CD4-positive, alpha-beta memory T cell (primary cell): Measurements from ENCODE around the gene PPP4R4. TPM values are rescaled to one million over a fixed set of nuclear protein-coding genes. Genes with fewer than 3 reads are reported as not detected.
"Not testable (repeated sequence)": the region's sequence is repeated elsewhere in the genome, so short reads cannot be mapped to it uniquely, and the experiment has no call there.

ENCODE experiments used
- CTCF ChIA-PET: fragments of 350-600 bp; sonication (Branson Sonifier 250); formaldehyde crosslinking; loops from one replicate; lab custom pipeline; 2021; ENCODE audit warnings: inconsistent platforms; ENCODE audit not compliant: partially characterized antibody; lab: Charles Lee
- POLR2A ChIA-PET: fragments of 350-600 bp; sonication (Branson Sonifier 250); formaldehyde crosslinking; loops from one replicate; lab custom pipeline; 2021; ENCODE audit not compliant: partially characterized antibody; lab: Charles Lee
- DNase-seq, 5 donors: peaks; one replicate each; pipeline versions ENCODE4 v3.0.0 to v3.0.0-alpha.2; 2020 to 2022; ENCODE audit warnings: mixed read lengths in 1 of 5
- H3K27ac ChIP-seq: one replicate; pipeline ENCODE4 v1.7.0; 2013; ENCODE audit warnings: low read depth, low read length
- H3K27me3 ChIP-seq: 2 replicates; pipeline ENCODE4 v1.7.0; 2013; ENCODE audit warnings: mild to moderate bottlenecking, low read length, moderate library complexity; ENCODE audit not compliant: insufficient read depth
- H3K36me3 ChIP-seq: 2 replicates; pipeline ENCODE4 v1.7.0; 2013; ENCODE audit warnings: mild to moderate bottlenecking, low read length, moderate library complexity; ENCODE audit not compliant: insufficient read depth
- H3K4me1 ChIP-seq: 2 replicates; pipeline ENCODE4 v1.7.0; 2013; ENCODE audit warnings: mild to moderate bottlenecking, low read length, moderate library complexity; ENCODE audit not compliant: insufficient read depth
- H3K4me3 ChIP-seq, 2 donors: one replicate each; pipeline ENCODE4 v1.7.0; 2013; ENCODE audit warnings: low read length in 2 of 2, mild to moderate bottlenecking in 1 of 2
- H3K9me3 ChIP-seq, 2 donors: one replicate each; pipeline ENCODE4 v1.7.0; 2013; ENCODE audit warnings: low read length in 2 of 2, control low read depth in 1 of 2; ENCODE audit not compliant: control insufficient read depth in 1 of 2
- H3K27ac Mint-ChIP-seq, 7 donors: one replicate each; pipeline ENCODE4 v1.8.0; 2020 to 2021; ENCODE audit warnings: mixed read lengths in 7 of 7, mild to moderate bottlenecking in 6 of 7, inconsistent platforms in 3 of 7, moderate library complexity in 3 of 7
- H3K27me3 Mint-ChIP-seq, 2 donors: one replicate each; pipeline ENCODE4 v1.8.0; 2020 to 2021; ENCODE audit warnings: mixed read lengths in 2 of 2
- H3K36me3 Mint-ChIP-seq, 2 donors: one replicate each; pipeline ENCODE4 v1.8.0; 2020 to 2021; ENCODE audit warnings: mixed read lengths in 2 of 2, inconsistent platforms in 1 of 2, mild to moderate bottlenecking in 1 of 2
- H3K4me1 Mint-ChIP-seq, 4 donors: one replicate each; pipeline ENCODE4 v1.8.0; 2020 to 2021; ENCODE audit warnings: mixed read lengths in 4 of 4, mild to moderate bottlenecking in 1 of 4
- H3K4me3 Mint-ChIP-seq, 8 donors: one replicate each; pipeline ENCODE4 v1.8.0; 2020 to 2021; ENCODE audit warnings: mixed read lengths in 8 of 8, mild to moderate bottlenecking in 7 of 8, moderate library complexity in 6 of 8, inconsistent platforms in 3 of 8
- H3K9me3 Mint-ChIP-seq, 8 donors: one replicate each; pipeline ENCODE4 v1.8.0; 2020 to 2021; ENCODE audit warnings: mixed read lengths in 8 of 8, mild to moderate bottlenecking in 5 of 8, inconsistent platforms in 3 of 8, moderate library complexity in 1 of 8
- intact Hi-C: fragments of 100-400 bp; cut with micrococcal nuclease; formaldehyde crosslinking; loops from one replicate; pipeline ENCODE4 v1.15.1; 2023
- polyA plus RNA-seq, 2 donors: library from polyadenylated mRNA; unstranded; fragments of 300-500 nt; fragmentation: Illumina TruSeq; gene quantifications; one replicate each; pipeline ENCODE4 v1.2.3, GENCODE V29; 2021
- total RNA-seq, 2 experiments: library from RNA; stranded (reverse); gene quantifications; one replicate each; pipeline ENCODE4 v1.2.3, GENCODE V29; 2021

The PPP4R4 gene
- total and polyA plus RNA-seq, 4 experiments from 2014 or later = 0.38 to 7.3 (median 3.8) TPM

DNA sequence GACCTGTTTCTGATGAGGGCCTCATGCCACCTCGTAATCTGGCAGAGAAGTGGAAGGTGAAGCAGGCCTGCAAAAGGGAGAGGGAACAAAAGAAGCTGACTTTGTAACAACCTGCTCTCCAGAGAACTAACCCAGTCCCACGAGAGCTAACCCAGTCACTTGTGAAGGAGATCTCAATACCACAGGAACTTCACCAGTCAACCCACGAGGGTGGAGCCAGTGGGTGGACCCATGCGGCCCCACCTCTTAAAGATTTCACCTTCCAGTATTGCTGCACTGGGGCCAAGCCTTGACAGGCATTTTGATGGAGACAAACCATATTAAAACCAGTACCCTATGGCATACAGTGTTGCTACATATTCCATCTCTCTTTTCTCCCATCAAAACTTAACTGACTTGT is 63.9 kb downstream of the PPP4R4 start:
- no peak for DNase-seq
- ChIA-PET CTCF (no interaction called here), POLR2A (no interaction called here)
- H3K4me1 ChIP-seq = no peaks in the 10 kb centered on the region
- H3K9me3 Mint-ChIP-seq = no peaks in the 10 kb centered on the region
- no peak overlapping the region for H3K27ac ChIP-seq
- no peak overlapping the region for H3K27ac Mint-ChIP-seq
- H3K4me3 Mint-ChIP-seq = no peak overlapping the region
- intact Hi-C loops = no loop called here
- no peaks in the 10 kb centered on the region for H3K27me3 ChIP-seq
- H3K27me3 Mint-ChIP-seq = peaks cover 0 to 1% of the 10 kb centered on the region in 2 donors
- no peak overlapping the region for H3K4me3 ChIP-seq
- no peaks in the 10 kb centered on the region for H3K4me1 Mint-ChIP-seq
- no peaks in the 10 kb centered on the region for H3K9me3 ChIP-seq
- H3K36me3 ChIP-seq = no peaks in the 10 kb centered on the region
- peaks cover 0 to 3% of the 10 kb centered on the region in 2 donors for H3K36me3 Mint-ChIP-seq

DNA sequence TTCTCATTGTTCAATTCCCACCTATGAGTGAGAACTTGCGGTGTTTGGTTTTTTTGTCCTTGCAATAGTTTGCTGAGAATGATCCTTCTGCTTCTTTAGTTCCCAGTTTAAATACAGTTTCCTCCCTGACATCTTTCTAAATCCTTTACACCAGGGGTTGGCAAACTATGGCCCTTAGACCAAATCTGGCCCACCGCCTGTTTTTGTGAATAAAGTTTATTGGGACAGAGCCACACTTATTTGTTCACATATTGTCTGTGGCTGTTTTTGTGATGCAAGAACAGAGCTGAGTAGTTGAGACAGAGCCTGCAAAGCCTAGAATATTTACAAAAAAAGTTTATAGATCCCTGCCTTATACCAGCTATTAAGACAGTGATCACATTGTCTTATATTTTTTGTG is 65.3 kb downstream of the PPP4R4 start:
- Histone ChIP-seq H3K36me3 (no peaks in the 10 kb centered on the region), H3K27me3 (no peaks in the 10 kb centered on the region), H3K4me3 (no peak overlapping the region), H3K9me3 (no peaks in the 10 kb centered on the region), H3K4me1 (no peaks in the 10 kb centered on the region), H3K27ac (no peak overlapping the region)
- peaks cover 2 to 3% of the 10 kb centered on the region in 2 donors for H3K36me3 Mint-ChIP-seq
- no peak overlapping the region for H3K27ac Mint-ChIP-seq
- no peak for DNase-seq
- intact Hi-C loops = no loop called here
- H3K27me3 Mint-ChIP-seq = no peaks in the 10 kb centered on the region
- ChIA-PET CTCF (no interaction called here), POLR2A (no interaction called here)
- no peaks in the 10 kb centered on the region for H3K9me3 Mint-ChIP-seq
- no peaks in the 10 kb centered on the region for H3K4me1 Mint-ChIP-seq
- H3K4me3 Mint-ChIP-seq = no peak overlapping the region

DNA sequence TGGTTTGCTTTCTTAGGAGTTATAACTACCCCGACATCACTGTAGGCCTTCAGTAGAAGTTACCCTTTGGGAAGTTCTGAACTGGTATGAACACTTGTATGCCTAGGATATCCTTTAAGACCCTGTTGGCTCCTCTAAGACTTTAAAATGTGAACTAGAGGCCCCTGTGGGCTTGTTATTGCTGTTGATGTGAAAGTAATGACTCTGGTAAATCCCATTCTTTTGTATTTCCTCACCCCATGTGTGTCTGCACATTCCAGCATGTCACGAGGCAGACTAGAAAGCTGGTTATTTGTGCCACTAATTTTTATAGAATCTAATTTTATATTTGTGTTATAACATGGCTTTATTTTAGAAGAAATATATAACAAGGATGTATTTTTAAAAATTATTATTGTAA is 70.1 kb downstream of the PPP4R4 start:
- ChIA-PET POLR2A (no interaction called here), CTCF (no interaction called here)
- intact Hi-C loops = no loop called here
- H3K4me1 Mint-ChIP-seq = no peaks in the 10 kb centered on the region
- Histone ChIP-seq H3K27me3 (no peaks in the 10 kb centered on the region), H3K4me1 (no peaks in the 10 kb centered on the region), H3K4me3 (no peak overlapping the region), H3K9me3 (no peaks in the 10 kb centered on the region), H3K36me3 (no peaks in the 10 kb centered on the region), H3K27ac (no peak overlapping the region)
- H3K36me3 Mint-ChIP-seq = peaks cover 5 to 15% of the 10 kb centered on the region in 2 donors
- H3K9me3 Mint-ChIP-seq = no peaks in the 10 kb centered on the region
- no peak overlapping the region for H3K27ac Mint-ChIP-seq
- no peaks in the 10 kb centered on the region for H3K27me3 Mint-ChIP-seq
- H3K4me3 Mint-ChIP-seq = no peak overlapping the region
- DNase-seq = no peak

DNA sequence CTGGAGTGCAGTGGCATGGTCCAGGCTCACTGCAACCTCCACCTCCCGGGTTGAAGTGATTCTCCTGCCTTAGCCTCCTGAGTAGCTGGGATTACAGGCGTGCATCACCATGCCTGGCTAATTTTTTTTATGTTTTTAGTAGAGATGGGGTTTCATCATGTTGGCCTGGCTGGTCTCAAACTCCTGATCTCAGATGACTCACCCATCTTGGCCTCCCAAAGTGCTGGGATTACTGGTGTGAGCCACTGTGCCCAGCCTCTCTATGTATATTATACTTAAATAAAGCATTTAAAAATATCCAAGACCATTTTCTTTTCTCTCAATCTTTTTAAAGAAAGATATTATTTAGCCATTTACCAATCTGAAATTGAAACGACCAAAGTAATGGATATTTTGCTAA is 90.1 kb downstream of the PPP4R4 start:
- intact Hi-C loops, H3K4me3 Mint-ChIP-seq, DNase-seq, H3K9me3 ChIP-seq, POLR2A ChIA-PET, H3K27me3 ChIP-seq, H3K27ac ChIP-seq, H3K36me3 ChIP-seq, H3K4me3 ChIP-seq, H3K4me1 Mint-ChIP-seq, CTCF ChIA-PET, H3K27ac Mint-ChIP-seq, H3K27me3 Mint-ChIP-seq, H3K4me1 ChIP-seq: not testable (repeated sequence)
- Mint-ChIP-seq H3K9me3 (peaks cover 0 to 31% (median 25%) of the 10 kb centered on the region in 8 donors), H3K36me3 (peaks cover 11 to 37% of the 10 kb centered on the region in 2 donors)

DNA sequence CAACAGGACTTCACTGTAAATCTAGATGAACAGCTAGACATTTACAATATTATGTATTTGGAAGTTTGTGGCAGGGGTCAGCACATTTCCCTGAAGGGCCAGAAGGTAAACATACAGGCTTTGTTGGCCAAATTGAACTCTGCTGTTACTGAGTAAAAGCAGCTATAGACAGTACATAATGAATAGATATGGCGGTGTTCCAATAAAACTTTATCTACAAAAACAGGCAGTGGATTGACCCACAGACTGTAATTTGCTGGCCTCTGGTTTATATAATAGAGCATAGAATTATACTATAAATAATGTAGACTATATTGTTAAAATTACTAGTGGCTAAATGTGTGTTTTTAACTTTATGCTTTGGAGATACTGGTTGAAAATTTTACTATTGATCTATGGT is 93.2 kb downstream of the PPP4R4 start:
- H3K4me3 ChIP-seq = no peak overlapping the region
- no peak for DNase-seq
- H3K4me3 Mint-ChIP-seq = no peak overlapping the region
- peaks cover 0 to 16% (median 13%) of the 10 kb centered on the region in 8 donors for H3K9me3 Mint-ChIP-seq
- peaks cover 2 to 9% of the 10 kb centered on the region in 2 donors for H3K27me3 Mint-ChIP-seq
- H3K9me3 ChIP-seq = no peaks in the 10 kb centered on the region
- no peaks in the 10 kb centered on the region for H3K4me1 ChIP-seq
- no peaks in the 10 kb centered on the region for H3K4me1 Mint-ChIP-seq
- no peaks in the 10 kb centered on the region for H3K27me3 ChIP-seq
- H3K27ac Mint-ChIP-seq = no peak overlapping the region
- H3K27ac ChIP-seq = no peak overlapping the region
- no peaks in the 10 kb centered on the region for H3K36me3 ChIP-seq
- ChIA-PET POLR2A (no interaction called here), CTCF (no interaction called here)
- intact Hi-C loops = no loop called here
- peaks cover 6 to 19% of the 10 kb centered on the region in 2 donors for H3K36me3 Mint-ChIP-seq

DNA sequence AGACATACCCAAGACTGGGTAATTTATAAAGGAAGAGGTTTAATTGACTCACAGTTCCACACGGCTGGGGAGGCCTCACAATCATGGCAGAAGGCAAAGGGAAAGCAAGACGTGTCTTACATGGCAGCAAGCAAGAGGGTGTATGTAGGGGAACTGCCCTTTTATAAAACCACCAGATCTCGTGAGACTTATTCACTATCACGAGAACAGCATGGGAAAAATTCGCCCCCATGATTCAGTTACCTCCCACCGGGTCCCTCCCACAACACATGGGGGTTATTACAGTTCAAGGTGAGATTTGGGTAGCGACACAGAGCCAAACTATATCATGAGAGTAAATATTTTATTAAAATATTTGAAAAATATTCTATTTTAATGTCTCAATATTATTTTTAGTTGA is 94.5 kb downstream of the PPP4R4 start:
- H3K4me1 Mint-ChIP-seq, H3K27ac Mint-ChIP-seq, H3K4me1 ChIP-seq, H3K9me3 Mint-ChIP-seq, H3K4me3 ChIP-seq, H3K36me3 ChIP-seq, DNase-seq, H3K4me3 Mint-ChIP-seq, H3K27me3 Mint-ChIP-seq, intact Hi-C loops, H3K27me3 ChIP-seq, H3K9me3 ChIP-seq, POLR2A ChIA-PET, H3K27ac ChIP-seq, CTCF ChIA-PET: not testable (repeated sequence)
- peaks cover 5 to 10% of the 10 kb centered on the region in 2 donors for H3K36me3 Mint-ChIP-seq

DNA sequence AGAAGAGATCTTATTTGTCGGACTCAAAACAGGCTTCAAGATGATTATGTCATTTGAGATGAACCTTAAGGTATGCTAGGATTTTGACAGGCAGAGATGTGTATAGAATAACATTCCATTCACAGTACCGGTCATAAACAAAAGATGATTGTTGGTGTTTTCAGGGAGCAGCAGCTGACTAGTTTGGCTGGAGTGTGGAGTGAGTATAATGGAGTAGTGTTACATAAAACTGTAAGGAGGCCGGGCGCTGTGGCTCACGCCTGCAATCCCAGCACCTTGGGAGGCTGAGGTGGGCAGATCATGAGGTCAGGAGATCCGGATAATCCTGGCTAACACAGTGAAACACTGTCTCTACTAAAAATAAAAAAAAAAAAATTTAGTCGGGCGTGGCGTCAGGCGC is 95.0 kb downstream of the PPP4R4 start:
- DNase-seq = no peak
- no peak overlapping the region for H3K27ac ChIP-seq

More for the DNA sequence above, 95.0 kb downstream of the PPP4R4 start:
- intact Hi-C loops = no loop called here
- H3K27ac Mint-ChIP-seq = no peak overlapping the region
- ChIA-PET POLR2A (no interaction called here), CTCF (no interaction called here)
- Histone ChIP-seq H3K27me3 (no peaks in the 10 kb centered on the region), H3K4me3 (no peak overlapping the region), H3K9me3 (no peaks in the 10 kb centered on the region), H3K36me3 (no peaks in the 10 kb centered on the region), H3K4me1 (no peaks in the 10 kb centered on the region)
- H3K9me3 Mint-ChIP-seq = no peaks in the 10 kb centered on the region
- no peak overlapping the region for H3K4me3 Mint-ChIP-seq
- peaks cover 2 to 10% of the 10 kb centered on the region in 2 donors for H3K36me3 Mint-ChIP-seq
- H3K4me1 Mint-ChIP-seq = no peaks in the 10 kb centered on the region
- peaks cover 2 to 8% of the 10 kb centered on the region in 2 donors for H3K27me3 Mint-ChIP-seq
